ENCODE data around the gene KRT76.

KRT76 gene

DNA sequence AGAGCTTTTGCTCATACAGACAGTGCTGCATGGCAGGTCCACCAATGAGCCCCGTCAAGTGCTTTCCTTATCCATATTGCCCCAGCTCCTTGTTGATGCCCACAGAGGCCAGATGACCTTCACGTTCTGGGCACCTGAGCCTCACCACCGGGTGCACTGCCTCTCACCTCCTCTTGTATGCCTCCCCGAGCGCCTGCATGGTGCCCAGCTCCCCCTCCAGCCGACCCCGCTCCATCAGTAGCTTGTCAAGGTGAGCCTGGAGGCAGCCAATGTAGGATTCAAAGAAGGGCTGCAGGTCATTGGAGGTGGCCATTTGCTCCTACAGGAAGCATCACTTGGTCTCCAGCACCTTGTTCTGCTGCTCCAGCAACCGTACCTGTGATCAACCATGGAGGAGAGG lies 42.0 kb downstream of the KRT76 start:
- H3K27me3 ChIP-seq (ENCODE audit: insufficient read depth, low read length) = no peaks in the 10 kb centered on the region
- no peak overlapping the region for H3K27ac ChIP-seq (ENCODE audit: low read depth, low read length, poor library complexity, severe bottlenecking)
- no peaks in the 10 kb centered on the region for H3K79me2 ChIP-seq (ENCODE audit: insufficient read depth, low read length)
- H2AFZ ChIP-seq (ENCODE audit: low read length) = no peak overlapping the region
- no peaks in the 10 kb centered on the region for H3F3A ChIP-seq (ENCODE audit: insufficient read depth, low read length)
- H3K9me2 ChIP-seq (ENCODE audit: low read depth, low read length) = no peaks in the 10 kb centered on the region
- H3K4me1 ChIP-seq (ENCODE audit: insufficient read depth, low read length, severe bottlenecking) = no peaks in the 10 kb centered on the region
- H3K4me2 ChIP-seq (ENCODE audit: low read length) = no peak overlapping the region
- TF ChIP-seq, protein P1, sequence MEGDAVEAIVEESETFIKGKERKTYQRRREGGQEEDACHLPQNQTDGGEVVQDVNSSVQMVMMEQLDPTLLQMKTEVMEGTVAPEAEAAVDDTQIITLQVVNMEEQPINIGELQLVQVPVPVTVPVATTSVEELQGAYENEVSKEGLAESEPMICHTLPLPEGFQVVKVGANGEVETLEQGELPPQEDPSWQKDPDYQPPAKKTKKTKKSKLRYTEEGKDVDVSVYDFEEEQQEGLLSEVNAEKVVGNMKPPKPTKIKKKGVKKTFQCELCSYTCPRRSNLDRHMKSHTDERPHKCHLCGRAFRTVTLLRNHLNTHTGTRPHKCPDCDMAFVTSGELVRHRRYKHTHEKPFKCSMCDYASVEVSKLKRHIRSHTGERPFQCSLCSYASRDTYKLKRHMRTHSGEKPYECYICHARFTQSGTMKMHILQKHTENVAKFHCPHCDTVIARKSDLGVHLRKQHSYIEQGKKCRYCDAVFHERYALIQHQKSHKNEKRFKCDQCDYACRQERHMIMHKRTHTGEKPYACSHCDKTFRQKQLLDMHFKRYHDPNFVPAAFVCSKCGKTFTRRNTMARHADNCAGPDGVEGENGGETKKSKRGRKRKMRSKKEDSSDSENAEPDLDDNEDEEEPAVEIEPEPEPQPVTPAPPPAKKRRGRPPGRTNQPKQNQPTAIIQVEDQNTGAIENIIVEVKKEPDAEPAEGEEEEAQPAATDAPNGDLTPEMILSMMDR (IDR thresholded peaks at IDR 0.05; ENCODE audit: low read length) = no peak
- TF ChIP-seq EZH2 (IDR thresholded peaks at IDR 0.05; ENCODE audit: borderline replicate concordance, low read length) = no peak
- no peak overlapping the region for H3K9ac ChIP-seq (ENCODE audit: low read length)
- no peaks in the 10 kb centered on the region for H3K9me3 ChIP-seq (ENCODE audit: low read length)
- H3K36me3 ChIP-seq (ENCODE audit: insufficient read depth, low read length) = no peaks in the 10 kb centered on the region
- no peaks in the 10 kb centered on the region for H4K20me1 ChIP-seq (ENCODE audit: insufficient read depth, low read length)
- no peak overlapping the region for H3K4me3 ChIP-seq (ENCODE audit: low read depth, low read length, poor library complexity, severe bottlenecking)

DNA sequence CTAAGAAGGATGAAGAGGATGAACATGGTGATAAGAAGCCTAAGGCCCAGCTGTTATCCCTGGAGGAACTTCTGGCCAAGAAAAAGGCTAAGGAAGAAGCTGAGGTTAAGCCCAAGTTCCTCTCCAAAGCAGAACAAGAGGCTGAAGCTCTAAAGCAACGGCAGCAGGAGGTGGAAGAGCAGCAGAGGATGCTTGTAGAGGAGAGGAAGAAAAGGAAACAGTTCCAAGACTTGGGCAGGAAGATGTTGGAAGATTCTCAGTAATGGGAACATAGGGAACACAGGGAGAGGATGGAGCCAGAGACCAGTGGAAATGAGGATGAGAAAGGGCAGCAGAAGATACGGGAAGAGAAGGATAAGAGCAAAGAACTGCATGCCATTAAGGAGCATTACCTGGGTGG lies 46.4 kb downstream of the KRT76 start:
- Histone ChIP-seq H3K79me2 (ENCODE audit: insufficient read depth, low read length) (no peaks in the 10 kb centered on the region), H4K20me1 (ENCODE audit: insufficient read depth, low read length) (no peaks in the 10 kb centered on the region), H3K4me3 (ENCODE audit: low read depth, low read length, poor library complexity, severe bottlenecking) (no peak overlapping the region), H3K4me2 (ENCODE audit: low read length) (no peak overlapping the region), H3F3A (ENCODE audit: insufficient read depth, low read length) (no peaks in the 10 kb centered on the region), H3K9ac (ENCODE audit: low read length) (no peak overlapping the region), H3K9me2 (ENCODE audit: low read depth, low read length) (no peaks in the 10 kb centered on the region), H3K36me3 (ENCODE audit: insufficient read depth, low read length) (no peaks in the 10 kb centered on the region), H2AFZ (ENCODE audit: low read length) (no peak overlapping the region), H3K4me1 (ENCODE audit: insufficient read depth, low read length, severe bottlenecking) (no peaks in the 10 kb centered on the region), H3K27ac (ENCODE audit: low read depth, low read length, poor library complexity, severe bottlenecking) (no peak overlapping the region), H3K27me3 (ENCODE audit: insufficient read depth, low read length) (no peaks in the 10 kb centered on the region; the same call in 1 of the 2 replicates), H3K9me3 (ENCODE audit: low read length) (no peaks in the 10 kb centered on the region)
- TF ChIP-seq EZH2 (IDR thresholded peaks at IDR 0.05; ENCODE audit: borderline replicate concordance, low read length) = no peak
- TF ChIP-seq, protein P1 (IDR thresholded peaks at IDR 0.05; ENCODE audit: low read length) = no peak

DNA sequence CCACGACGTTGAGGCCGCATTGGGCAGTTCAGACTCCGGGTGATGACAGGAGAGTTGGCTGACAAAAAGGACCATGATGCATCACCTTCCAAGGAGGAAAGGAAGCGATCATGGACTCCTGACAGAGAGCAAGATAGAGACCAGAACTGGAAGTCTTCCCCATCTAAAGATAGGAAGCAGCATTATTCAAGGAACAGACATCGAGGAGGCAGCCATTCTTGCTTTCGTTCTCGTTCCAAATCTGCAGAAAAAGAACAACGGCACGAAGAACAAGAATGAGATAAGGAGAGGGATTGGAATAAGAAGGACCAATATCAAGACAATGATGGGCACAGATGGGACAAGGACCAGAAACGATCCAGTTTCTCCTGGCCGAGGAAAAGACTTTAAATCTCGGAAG lies 46.8 kb downstream of the KRT76 start:
- no peak for TF ChIP-seq EZH2 (IDR thresholded peaks at IDR 0.05; ENCODE audit: borderline replicate concordance, low read length)
- TF ChIP-seq, protein P1 (IDR thresholded peaks at IDR 0.05; ENCODE audit: low read length) = no peak
- no peaks in the 10 kb centered on the region for H3F3A ChIP-seq (ENCODE audit: insufficient read depth, low read length)
- no peaks in the 10 kb centered on the region; the same call in 1 of the 2 replicates for H3K27me3 ChIP-seq (ENCODE audit: insufficient read depth, low read length)
- no peaks in the 10 kb centered on the region for H3K4me1 ChIP-seq (ENCODE audit: insufficient read depth, low read length, severe bottlenecking)
- no peaks in the 10 kb centered on the region for H3K79me2 ChIP-seq (ENCODE audit: insufficient read depth, low read length)
- no peak overlapping the region for H3K9ac ChIP-seq (ENCODE audit: low read length)
- H2AFZ ChIP-seq (ENCODE audit: low read length) = no peak overlapping the region
- no peak overlapping the region for H3K4me2 ChIP-seq (ENCODE audit: low read length)
- H4K20me1 ChIP-seq (ENCODE audit: insufficient read depth, low read length) = no peaks in the 10 kb centered on the region
- no peaks in the 10 kb centered on the region for H3K9me2 ChIP-seq (ENCODE audit: low read depth, low read length)
- no peaks in the 10 kb centered on the region for H3K36me3 ChIP-seq (ENCODE audit: insufficient read depth, low read length)
- no peak overlapping the region for H3K27ac ChIP-seq (ENCODE audit: low read depth, low read length, poor library complexity, severe bottlenecking)
- no peak overlapping the region for H3K4me3 ChIP-seq (ENCODE audit: low read depth, low read length, poor library complexity, severe bottlenecking)
- no peaks in the 10 kb centered on the region for H3K9me3 ChIP-seq (ENCODE audit: low read length)
